Measurements from ENCODE around the gene HSF5.

DNA sequence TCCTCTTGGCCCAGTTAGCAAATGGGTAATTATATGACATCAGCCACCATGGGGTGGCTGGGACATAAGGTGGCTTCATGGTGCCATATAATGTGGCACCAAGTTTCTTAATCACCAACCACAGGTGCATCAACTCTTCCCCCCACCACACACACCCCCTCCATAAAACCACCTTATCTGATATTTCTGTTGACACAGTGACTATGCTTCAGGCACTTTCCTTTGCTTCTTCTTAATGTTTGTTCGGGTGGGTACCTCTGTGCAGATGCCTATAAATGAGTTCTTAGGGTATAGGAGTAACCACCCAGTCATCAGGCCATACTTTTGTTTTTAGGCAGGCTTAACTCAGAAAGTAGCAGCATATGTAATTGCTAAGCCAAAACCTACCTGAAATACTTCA, 100.4 kb downstream of the HSF5 start:
- no peak for TF ChIP-seq POLR2A (IDR thresholded peaks at IDR 0.05)
- TF ChIP-seq, protein P1, sequence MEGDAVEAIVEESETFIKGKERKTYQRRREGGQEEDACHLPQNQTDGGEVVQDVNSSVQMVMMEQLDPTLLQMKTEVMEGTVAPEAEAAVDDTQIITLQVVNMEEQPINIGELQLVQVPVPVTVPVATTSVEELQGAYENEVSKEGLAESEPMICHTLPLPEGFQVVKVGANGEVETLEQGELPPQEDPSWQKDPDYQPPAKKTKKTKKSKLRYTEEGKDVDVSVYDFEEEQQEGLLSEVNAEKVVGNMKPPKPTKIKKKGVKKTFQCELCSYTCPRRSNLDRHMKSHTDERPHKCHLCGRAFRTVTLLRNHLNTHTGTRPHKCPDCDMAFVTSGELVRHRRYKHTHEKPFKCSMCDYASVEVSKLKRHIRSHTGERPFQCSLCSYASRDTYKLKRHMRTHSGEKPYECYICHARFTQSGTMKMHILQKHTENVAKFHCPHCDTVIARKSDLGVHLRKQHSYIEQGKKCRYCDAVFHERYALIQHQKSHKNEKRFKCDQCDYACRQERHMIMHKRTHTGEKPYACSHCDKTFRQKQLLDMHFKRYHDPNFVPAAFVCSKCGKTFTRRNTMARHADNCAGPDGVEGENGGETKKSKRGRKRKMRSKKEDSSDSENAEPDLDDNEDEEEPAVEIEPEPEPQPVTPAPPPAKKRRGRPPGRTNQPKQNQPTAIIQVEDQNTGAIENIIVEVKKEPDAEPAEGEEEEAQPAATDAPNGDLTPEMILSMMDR (IDR thresholded peaks at IDR 0.05 in 4 of 5, conservative IDR thresholded peaks at IDR 0.05 in 1 of 5), result no peak
